Mucosa of rectum (tissue), 2 donors: ENCODE results near the gene WRAP73.

Source experiments
- H3K27ac ChIP-seq, 2 donors: one replicate each; pipeline ENCODE4 v1.7.0; 2013; ENCODE audit warnings: inconsistent platforms in 2 of 2, low read depth in 2 of 2, low read length in 2 of 2
- H3K27me3 ChIP-seq, 2 donors: one replicate each; pipeline ENCODE4 v1.7.0; 2013; ENCODE audit warnings: low read length in 2 of 2; ENCODE audit not compliant: control insufficient read depth in 2 of 2, insufficient read depth in 2 of 2
- H3K36me3 ChIP-seq, 2 donors: one replicate each; pipeline ENCODE4 v1.7.0; 2013; ENCODE audit warnings: low read length in 2 of 2; ENCODE audit not compliant: control insufficient read depth in 2 of 2, insufficient read depth in 2 of 2
- H3K4me1 ChIP-seq, 2 donors: one replicate each; pipeline ENCODE4 v1.7.0; 2013; ENCODE audit warnings: low read length in 2 of 2, mild to moderate bottlenecking in 1 of 2; ENCODE audit not compliant: control insufficient read depth in 2 of 2, insufficient read depth in 2 of 2
- H3K4me3 ChIP-seq, 2 donors: one replicate each; pipeline ENCODE4 v1.7.0; 2013; ENCODE audit warnings: low read length in 2 of 2
- H3K9ac ChIP-seq, 2 donors: one replicate each; pipeline ENCODE4 v1.7.0; 2013; ENCODE audit warnings: low read length in 2 of 2, low read depth in 1 of 2, mild to moderate bottlenecking in 1 of 2
- H3K9me3 ChIP-seq, 2 donors: one replicate each; pipeline ENCODE4 v1.7.0; 2013; ENCODE audit warnings: low read length in 2 of 2; ENCODE audit not compliant: control insufficient read depth in 2 of 2
- donor health status: healthy.
- donor health status: Normal muscosa, but diverticular disease.

Gene WRAP73, protein sequence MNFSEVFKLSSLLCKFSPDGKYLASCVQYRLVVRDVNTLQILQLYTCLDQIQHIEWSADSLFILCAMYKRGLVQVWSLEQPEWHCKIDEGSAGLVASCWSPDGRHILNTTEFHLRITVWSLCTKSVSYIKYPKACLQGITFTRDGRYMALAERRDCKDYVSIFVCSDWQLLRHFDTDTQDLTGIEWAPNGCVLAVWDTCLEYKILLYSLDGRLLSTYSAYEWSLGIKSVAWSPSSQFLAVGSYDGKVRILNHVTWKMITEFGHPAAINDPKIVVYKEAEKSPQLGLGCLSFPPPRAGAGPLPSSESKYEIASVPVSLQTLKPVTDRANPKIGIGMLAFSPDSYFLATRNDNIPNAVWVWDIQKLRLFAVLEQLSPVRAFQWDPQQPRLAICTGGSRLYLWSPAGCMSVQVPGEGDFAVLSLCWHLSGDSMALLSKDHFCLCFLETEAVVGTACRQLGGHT

DNA sequence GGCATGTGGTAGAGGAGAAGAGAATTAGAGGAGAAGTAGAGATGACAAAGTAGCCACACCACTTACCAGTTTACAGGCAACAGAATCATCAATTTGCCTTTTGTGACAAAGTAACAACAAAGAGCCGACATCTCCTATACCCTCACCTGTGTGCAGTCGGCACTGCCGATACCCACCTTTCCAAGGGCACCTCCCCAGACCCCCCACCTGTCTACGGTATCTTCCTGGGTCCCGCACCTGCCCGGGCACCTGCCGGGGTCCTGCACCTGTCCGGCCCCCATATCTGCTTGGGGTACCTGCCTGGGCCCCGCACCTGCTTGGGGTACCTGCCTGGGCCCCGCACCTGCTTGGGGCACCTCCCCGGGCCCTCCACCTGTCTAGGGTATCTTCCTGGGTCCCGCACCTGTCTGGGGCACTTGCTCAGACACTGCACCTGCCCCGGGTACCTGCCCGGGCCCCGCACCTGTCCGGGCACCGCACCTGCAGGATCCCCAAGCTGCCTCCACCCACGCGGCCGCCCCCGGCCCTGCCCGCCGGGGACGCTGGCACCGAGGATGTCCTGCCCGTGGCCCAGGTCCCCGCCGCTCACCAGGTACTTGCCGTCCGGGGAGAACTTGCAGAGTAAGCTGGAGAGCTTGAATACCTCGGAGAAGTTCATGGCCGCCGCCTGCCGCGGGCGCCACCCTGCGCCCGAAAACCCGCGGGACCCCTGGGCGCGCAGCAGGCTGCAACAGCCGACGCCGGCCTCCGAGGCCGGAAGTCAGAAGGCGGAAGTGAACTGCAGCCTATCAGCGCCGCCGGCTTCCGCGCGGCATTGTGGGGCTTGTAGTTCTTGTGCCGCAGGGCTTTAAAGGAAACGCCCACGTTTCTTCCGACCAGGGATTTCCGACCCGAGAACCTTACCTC, at the start of gene WRAP73:
Gene WRAP73, minus strand, starts transcription at position 762 of the 906 bp plus-strand sequence. Its CDS starts 104 bp downstream, at position 658.
- H3K4me3 ChIP-seq: peak within 1 kb of the TSS; percentile 83 to 92
- H3K9me3 ChIP-seq: no peaks in the 10 kb centered on the region
- H3K4me1 ChIP-seq: peaks cover 10 to 15% of the 10 kb centered on the region in 2 donors
- no peak within 1 kb of the TSS for H3K27ac ChIP-seq
- H3K27me3 ChIP-seq: peaks cover 23 to 31% of the 10 kb centered on the region in 2 donors
- H3K36me3 ChIP-seq: peaks cover 9 to 18% of the 10 kb centered on the region in 2 donors
- peak within 1 kb of the TSS; percentile 68 to 83 for H3K9ac ChIP-seq

DNA sequence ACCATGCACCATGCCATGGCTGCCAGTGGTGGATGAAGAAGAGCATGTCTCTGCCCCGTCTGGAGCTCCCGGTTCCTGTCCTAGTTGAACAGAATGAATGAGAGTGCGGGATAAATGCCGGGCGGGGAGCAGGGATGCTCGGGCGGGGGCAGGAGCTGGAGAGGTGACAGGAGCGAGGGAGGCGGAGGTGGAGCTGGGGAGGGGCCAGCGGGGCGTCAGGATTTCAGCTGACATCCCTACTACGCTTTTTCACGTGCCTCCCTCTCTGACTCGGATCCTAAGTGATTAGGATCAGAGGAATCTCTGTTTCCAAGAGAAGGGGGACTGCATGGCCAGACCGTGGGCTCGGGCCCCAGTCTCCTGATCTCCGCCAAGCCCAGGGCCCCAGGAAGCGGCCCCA, 49.7 kb upstream of the WRAP73 start:
- H3K27ac ChIP-seq: no peak overlapping the region
- H3K36me3 ChIP-seq: no peaks in the 10 kb centered on the region
- no peaks in the 10 kb centered on the region for H3K27me3 ChIP-seq
- H3K9me3 ChIP-seq: no peaks in the 10 kb centered on the region
- no peaks in the 10 kb centered on the region for H3K4me1 ChIP-seq
- H3K9ac ChIP-seq: no peak overlapping the region
- no peak overlapping the region for H3K4me3 ChIP-seq

DNA sequence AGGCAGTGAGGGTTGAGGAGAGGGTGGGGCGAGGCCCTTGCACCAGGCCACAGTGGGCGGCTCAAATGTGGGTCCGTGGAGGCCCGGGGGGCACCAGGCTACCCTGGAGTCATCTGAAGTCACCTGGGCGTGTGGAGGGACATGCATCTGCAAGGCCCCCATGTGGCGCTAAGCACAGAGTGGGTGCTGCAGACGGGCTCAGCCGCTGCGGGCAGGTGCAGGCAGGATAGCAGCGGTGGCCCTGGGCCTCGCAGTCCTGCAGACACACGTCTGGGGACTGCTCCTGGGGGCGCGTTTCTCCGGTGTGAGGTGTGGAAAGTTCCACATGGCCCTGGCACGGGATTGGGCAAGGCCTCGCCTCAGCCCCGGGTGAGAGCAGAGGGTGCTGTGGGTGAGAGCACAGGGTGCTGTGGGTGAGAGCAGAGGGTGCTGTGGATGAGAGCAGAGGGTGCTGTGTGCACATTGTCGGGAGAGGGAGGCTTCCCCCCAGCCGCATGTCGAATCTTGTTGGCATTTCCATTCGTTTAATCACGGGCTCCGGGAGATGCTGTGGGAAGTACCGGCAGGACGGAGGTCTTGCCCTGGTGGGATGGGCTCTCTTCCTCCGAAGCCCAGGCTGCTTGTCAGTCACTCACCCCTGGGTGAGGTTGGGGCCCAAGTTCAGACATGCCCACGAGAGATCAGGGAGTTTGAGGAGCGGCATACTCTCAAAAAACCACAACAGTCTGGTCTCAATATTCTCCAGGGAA, 48.9 kb upstream of the WRAP73 start:
- no peak overlapping the region for H3K27ac ChIP-seq
- H3K9ac ChIP-seq: no peak overlapping the region
- no peak overlapping the region for H3K4me3 ChIP-seq
- no peaks in the 10 kb centered on the region for H3K27me3 ChIP-seq
- no peaks in the 10 kb centered on the region for H3K9me3 ChIP-seq
- H3K4me1 ChIP-seq: no peaks in the 10 kb centered on the region
- H3K36me3 ChIP-seq: no peaks in the 10 kb centered on the region

DNA sequence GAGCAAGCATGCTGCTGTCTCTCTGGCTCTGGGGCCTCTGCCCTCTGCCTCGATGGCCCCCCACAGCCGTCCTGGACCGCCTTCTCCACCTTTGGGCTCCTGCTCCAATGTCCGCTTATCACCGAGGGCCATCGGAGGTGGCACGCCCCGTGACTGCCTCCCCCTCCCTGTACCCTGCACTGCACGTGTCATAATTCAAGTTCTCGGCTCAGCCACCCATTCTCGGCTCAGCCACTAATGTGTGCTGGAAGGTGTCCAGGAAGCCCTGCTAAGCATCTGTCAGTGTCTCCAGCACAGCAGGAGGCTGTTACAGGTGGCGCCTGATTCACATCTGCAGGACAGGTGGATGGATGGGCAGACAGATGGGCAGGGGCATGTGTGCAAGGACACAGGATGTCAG, 47.9 kb upstream of the WRAP73 start:
- no peak overlapping the region for H3K27ac ChIP-seq
- no peaks in the 10 kb centered on the region for H3K27me3 ChIP-seq
- no peaks in the 10 kb centered on the region for H3K4me1 ChIP-seq
- no peak overlapping the region for H3K4me3 ChIP-seq
- no peaks in the 10 kb centered on the region for H3K36me3 ChIP-seq
- no peak overlapping the region for H3K9ac ChIP-seq
- H3K9me3 ChIP-seq: no peaks in the 10 kb centered on the region

DNA sequence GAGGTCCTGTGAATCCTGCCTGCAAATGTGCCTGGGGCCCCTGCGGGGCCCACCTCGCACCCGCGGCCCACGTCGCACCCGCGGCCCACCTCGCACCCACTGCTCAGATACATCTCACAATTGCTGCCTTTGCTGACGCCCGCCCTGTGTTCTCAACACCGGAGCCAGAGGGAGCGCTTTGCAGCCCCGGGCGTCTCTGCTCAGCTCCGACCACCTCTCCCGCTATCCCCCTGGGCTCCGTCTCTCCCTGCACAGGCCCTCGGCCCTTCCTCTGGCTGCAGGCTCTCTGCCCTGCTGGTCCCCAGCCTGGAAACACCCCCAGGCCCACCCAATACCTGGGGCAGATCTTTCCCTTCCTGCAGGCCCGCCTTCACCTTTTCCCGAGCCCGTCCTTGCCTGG, 47.2 kb upstream of the WRAP73 start:
- H3K27me3 ChIP-seq: no peaks in the 10 kb centered on the region
- H3K9me3 ChIP-seq: no peaks in the 10 kb centered on the region
- H3K9ac ChIP-seq: no peak overlapping the region
- no peaks in the 10 kb centered on the region for H3K36me3 ChIP-seq
- H3K4me3 ChIP-seq: no peak overlapping the region
- no peaks in the 10 kb centered on the region for H3K4me1 ChIP-seq
- no peak overlapping the region for H3K27ac ChIP-seq

DNA sequence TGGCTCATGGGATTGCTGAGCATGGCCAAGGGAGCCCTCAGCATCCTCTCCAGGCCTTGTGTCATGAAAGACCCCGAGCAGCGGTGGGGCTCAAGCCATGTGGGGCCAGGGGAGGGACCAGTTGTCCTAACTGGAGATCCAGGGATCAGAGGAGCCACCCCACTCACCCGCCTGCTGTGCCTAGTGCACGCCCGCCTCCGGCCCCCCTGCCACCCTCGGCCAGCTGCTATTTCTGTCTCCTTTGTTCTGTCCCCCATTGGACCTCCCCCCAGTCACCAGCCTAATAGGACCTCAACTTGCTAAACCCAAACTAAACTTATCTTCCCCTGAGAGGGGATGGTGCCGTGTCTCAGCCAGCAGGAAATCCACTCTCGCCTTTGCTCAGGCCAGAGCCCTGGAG, 46.8 kb upstream of the WRAP73 start:
- no peak overlapping the region for H3K4me3 ChIP-seq
- no peaks in the 10 kb centered on the region for H3K9me3 ChIP-seq
- no peak overlapping the region for H3K27ac ChIP-seq
- no peak overlapping the region for H3K9ac ChIP-seq
- H3K36me3 ChIP-seq: no peaks in the 10 kb centered on the region
- no peaks in the 10 kb centered on the region for H3K27me3 ChIP-seq
- no peaks in the 10 kb centered on the region for H3K4me1 ChIP-seq

DNA sequence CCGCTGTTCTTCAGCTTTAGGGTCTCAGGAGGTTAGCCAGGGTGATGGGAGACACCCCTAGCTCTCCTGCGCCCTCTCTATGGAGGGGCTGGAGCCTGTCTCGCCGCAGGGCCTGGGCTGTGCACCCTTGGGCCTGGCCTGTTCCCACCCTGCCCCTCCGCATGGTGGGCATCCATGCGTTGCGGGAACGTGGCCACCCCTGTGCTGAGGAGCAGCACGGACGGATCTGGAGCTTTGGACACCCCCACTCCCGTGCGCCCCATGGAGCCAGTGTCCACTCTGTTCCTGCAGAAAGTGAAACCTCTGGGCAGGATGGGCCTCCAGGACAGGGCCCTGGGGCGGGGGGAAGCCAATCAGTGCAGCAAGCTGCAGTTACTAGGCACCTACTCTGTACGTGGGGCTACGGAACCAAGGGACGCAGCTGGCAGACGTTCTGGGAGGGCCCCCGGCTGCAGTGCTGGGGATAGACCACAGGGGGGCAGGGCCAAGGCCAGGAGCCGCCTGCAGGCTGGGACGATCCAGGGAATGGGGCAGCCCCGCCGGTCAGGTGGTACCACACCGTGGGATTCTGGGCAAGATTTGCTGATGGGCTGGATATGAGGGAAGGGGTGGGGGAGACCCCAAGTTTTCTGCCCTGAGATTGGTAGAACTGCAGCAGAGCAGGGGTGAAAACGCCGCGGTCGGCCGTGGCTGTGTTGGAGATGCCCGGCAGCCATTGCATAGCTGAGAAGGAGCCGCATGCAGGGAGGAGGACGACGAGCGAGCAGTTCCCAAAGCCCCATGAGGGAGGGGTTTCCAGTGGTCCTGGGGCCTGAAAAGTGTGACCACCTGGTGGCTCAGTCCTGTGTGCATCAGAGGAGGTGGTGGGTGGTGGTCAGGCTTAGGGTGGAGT, 45.7 kb upstream of the WRAP73 start:
- H3K9ac ChIP-seq: no peak overlapping the region
- H3K27ac ChIP-seq: no peak overlapping the region
- H3K4me1 ChIP-seq: no peaks in the 10 kb centered on the region
- no peaks in the 10 kb centered on the region for H3K27me3 ChIP-seq
- H3K9me3 ChIP-seq: no peaks in the 10 kb centered on the region
- H3K4me3 ChIP-seq: no peak overlapping the region
- no peaks in the 10 kb centered on the region for H3K36me3 ChIP-seq

DNA sequence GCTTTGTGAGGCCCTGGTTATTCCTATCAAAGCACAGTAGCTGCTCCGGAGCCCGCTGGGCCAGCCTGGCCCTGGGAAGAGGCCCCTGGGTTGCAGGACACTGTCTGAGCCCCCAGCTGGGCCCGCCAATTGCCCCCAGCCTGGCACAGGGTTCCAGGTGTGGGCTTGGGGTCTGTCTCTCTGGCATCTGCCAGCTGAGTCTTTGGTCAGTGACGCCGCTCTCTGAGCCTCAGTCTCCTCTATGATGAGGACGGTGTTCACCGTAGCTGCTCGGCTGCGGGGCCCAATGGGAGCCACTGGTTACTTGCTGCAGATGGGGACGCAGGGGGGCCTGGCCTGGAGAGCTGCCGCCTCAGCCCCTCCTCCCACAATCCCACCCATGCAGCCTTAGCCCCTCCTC, 43.4 kb upstream of the WRAP73 start:
- H3K4me3 ChIP-seq: no peak overlapping the region
- no peaks in the 10 kb centered on the region for H3K36me3 ChIP-seq
- H3K9me3 ChIP-seq: no peaks in the 10 kb centered on the region
- no peaks in the 10 kb centered on the region for H3K4me1 ChIP-seq
- H3K9ac ChIP-seq: no peak overlapping the region
- no peak overlapping the region for H3K27ac ChIP-seq
- no peaks in the 10 kb centered on the region for H3K27me3 ChIP-seq

DNA sequence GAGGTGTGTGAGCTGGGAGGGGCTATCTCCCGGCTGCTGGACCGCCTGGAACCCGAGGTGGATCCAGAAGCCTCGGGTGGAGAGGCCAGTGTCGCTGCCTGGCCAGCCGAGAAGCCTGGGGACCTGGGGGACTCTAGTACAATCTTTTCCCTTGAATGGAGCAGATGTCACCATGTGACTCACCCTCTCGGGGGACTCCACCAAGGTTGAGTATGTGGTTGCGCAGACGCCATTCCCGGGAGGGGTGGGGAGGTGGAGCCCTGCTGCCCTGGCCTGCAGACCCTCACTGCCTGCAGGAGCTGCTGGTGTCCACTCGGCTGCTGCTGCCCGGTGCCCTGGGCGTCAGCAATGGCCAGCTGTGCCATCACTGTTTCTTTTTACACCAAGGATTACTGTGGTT, 42.7 kb upstream of the WRAP73 start:
- Histone ChIP-seq H3K4me1 (no peaks in the 10 kb centered on the region), H3K36me3 (no peaks in the 10 kb centered on the region), H3K9ac (no peak overlapping the region), H3K4me3 (no peak overlapping the region), H3K27me3 (no peaks in the 10 kb centered on the region), H3K9me3 (no peaks in the 10 kb centered on the region), H3K27ac (no peak overlapping the region)
